NT2/D1 (cell line): ENCODE data around the gene TCF4.

Experiments used
- DNase-seq: peaks from one replicate; pipeline ENCODE4 v3.0.0-alpha.2; 2011; ENCODE audit warnings: low read depth, low spot score
- H3K27me3 ChIP-seq: 2 replicates; pipeline ENCODE4 v1.6.0; 2011; ENCODE audit warnings: mild to moderate bottlenecking; ENCODE audit not compliant: insufficient read length, insufficient read depth
- H3K36me3 ChIP-seq: 2 replicates; pipeline ENCODE4 v1.6.1; 2011; ENCODE audit warnings: mild to moderate bottlenecking, low read length, mixed read lengths; ENCODE audit not compliant: insufficient read depth, insufficient read length
- H3K4me1 ChIP-seq: 2 replicates; pipeline ENCODE4 v1.5.1; 2011; ENCODE audit not compliant: insufficient read depth, insufficient read length
- H3K4me3 ChIP-seq: 2 replicates; pipeline ENCODE4 v1.5.1; 2011; ENCODE audit warnings: low read depth; ENCODE audit not compliant: insufficient read length
- H3K9ac ChIP-seq: 2 replicates; pipeline ENCODE4 v1.6.0; 2011; ENCODE audit warnings: low read depth; ENCODE audit not compliant: insufficient read length
- H3K9me3 ChIP-seq: 2 replicates; pipeline ENCODE4 v1.5.1; 2011; ENCODE audit warnings: mild to moderate bottlenecking, low read length; ENCODE audit not compliant: insufficient read depth
- SUZ12 ChIP-seq: IDR thresholded peaks from 2 replicates; pipeline ENCODE4 v1.6.1; 2011; ENCODE audit not compliant: insufficient read length, insufficient read depth; ENCODE audit errors: extremely low read depth
- YY1 ChIP-seq: IDR thresholded peaks from 2 replicates; pipeline ENCODE4 v1.6.1; 2011; ENCODE audit not compliant: insufficient read length, insufficient read depth
- ZNF274 ChIP-seq: IDR thresholded peaks from 2 replicates; pipeline ENCODE4 v1.6.1; 2011; ENCODE audit warnings: mild to moderate bottlenecking, low read depth, low read length

TCF4 gene

GRCh38 chr18:55501982-55502710 lies 85.8 kb downstream of the TCF4 start:
- no peak overlapping the region for H3K4me3 ChIP-seq
- H3K36me3 ChIP-seq, result no peaks in the 10 kb centered on the region
- no peaks in the 10 kb centered on the region for H3K9me3 ChIP-seq
- H3K27me3 ChIP-seq, result no peaks in the 10 kb centered on the region
- no peak for DNase-seq
- no peaks in the 10 kb centered on the region for H3K4me1 ChIP-seq
- H3K9ac ChIP-seq, result no peak overlapping the region
- TF ChIP-seq ZNF274, result no peak
- TF ChIP-seq SUZ12, result no peak
- TF ChIP-seq YY1, result no peak

DNA sequence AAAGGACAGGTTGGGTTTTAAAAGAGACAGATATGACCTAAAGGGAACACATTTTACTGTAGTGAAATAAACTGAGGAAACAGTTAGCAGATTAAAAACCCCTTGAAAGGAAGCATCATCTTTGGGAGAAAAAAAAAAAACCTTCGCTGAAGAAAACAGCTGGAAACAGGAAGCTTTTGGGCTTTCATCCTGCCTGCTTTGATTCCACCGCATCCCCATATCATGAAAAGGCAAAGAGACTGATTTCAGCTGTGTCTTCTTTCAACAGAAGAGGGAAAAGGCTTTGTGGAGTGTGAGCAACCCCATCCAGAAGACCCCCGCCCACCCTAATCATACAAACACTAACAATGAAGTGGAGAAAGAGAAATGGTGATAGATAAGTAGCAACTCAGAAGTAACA lies 86.4 kb downstream of the TCF4 start:
- Histone ChIP-seq H3K27me3 (no peaks in the 10 kb centered on the region), H3K36me3 (no peaks in the 10 kb centered on the region), H3K4me1 (no peaks in the 10 kb centered on the region), H3K9me3 (no peaks in the 10 kb centered on the region), H3K9ac (no peak overlapping the region), H3K4me3 (no peak overlapping the region)
- DNase-seq, result no peak
- TF ChIP-seq SUZ12 (no peak), YY1 (no peak), ZNF274 (no peak)

- no peaks in the 10 kb centered on the region for H3K27me3 ChIP-seq
- H3K9ac ChIP-seq, result no peak overlapping the region
- H3K4me3 ChIP-seq, result no peak overlapping the region
- TF ChIP-seq YY1 (no peak), ZNF274 (no peak), SUZ12 (no peak)
- H3K4me1 ChIP-seq, result no peaks in the 10 kb centered on the region
- DNase-seq, result no peak
- H3K9me3 ChIP-seq, result no peaks in the 10 kb centered on the region
- H3K36me3 ChIP-seq, result no peaks in the 10 kb centered on the region
Measured at GRCh38 chr18:55500316-55501086, 87.5 kb downstream of the TCF4 start.

DNA sequence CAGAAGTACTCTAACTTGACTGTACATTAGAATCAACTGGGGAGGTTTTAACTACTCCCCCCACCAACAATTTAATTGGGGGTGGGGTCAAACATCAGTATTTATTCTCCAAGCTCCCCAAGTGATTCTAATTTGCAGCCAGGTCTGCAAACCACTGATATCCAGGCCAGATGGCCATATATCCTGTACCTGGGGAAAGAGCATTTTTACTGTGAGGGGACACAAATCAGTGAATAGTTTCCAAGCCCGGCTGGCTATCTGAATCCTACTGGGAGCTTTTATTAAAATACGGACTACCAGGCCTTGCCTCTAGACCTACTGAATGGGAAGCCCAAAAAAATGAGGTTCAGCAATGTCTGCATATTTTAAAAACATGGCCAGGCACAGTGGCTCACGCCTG lies 88.5 kb downstream of the TCF4 start:
- H3K36me3 ChIP-seq, result no peaks in the 10 kb centered on the region
- no peaks in the 10 kb centered on the region for H3K27me3 ChIP-seq
- DNase-seq, result no peak
- H3K4me1 ChIP-seq, result no peaks in the 10 kb centered on the region
- TF ChIP-seq YY1 (no peak), ZNF274 (no peak), SUZ12 (no peak)
- no peak overlapping the region for H3K4me3 ChIP-seq
- H3K9me3 ChIP-seq, result no peaks in the 10 kb centered on the region
- H3K9ac ChIP-seq, result no peak overlapping the region

GRCh38 chr18:55497825-55498403 lies 90.1 kb downstream of the TCF4 start:
- Histone ChIP-seq H3K9me3 (no peaks in the 10 kb centered on the region), H3K36me3 (no peaks in the 10 kb centered on the region), H3K4me3 (no peak overlapping the region), H3K27me3 (no peaks in the 10 kb centered on the region), H3K4me1 (no peaks in the 10 kb centered on the region), H3K9ac (no peak overlapping the region)
- no peak for DNase-seq
- TF ChIP-seq ZNF274 (no peak), YY1 (no peak), SUZ12 (no peak)

GRCh38 chr18:55494899-55495298 lies 93.1 kb downstream of the TCF4 start:
- Histone ChIP-seq H3K4me3 (no peak overlapping the region), H3K36me3 (no peaks in the 10 kb centered on the region), H3K4me1 (no peaks in the 10 kb centered on the region), H3K27me3 (no peaks in the 10 kb centered on the region), H3K9ac (no peak overlapping the region), H3K9me3 (no peaks in the 10 kb centered on the region)
- TF ChIP-seq SUZ12 (no peak), YY1 (no peak), ZNF274 (no peak)
- no peak for DNase-seq

DNA sequence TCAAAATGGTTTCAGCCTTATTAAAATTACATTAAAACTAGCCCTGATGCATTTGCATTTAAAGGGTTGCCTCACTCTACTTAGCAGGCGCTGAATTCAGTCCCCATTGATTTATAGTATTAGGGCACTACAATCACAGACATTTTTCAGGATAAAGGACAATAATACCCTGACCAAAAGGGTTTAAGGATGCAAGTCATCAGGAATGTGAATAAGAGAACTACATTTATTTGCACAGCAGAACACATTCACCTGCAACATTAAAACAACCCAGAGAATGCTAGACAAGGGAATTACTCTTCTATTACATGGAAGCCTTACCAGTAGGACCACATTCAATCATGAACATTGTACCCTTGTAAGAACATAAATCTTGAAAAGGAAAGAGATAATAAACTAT lies 93.6 kb downstream of the TCF4 start:
- Histone ChIP-seq H3K27me3 (no peaks in the 10 kb centered on the region), H3K4me1 (no peaks in the 10 kb centered on the region), H3K9ac (no peak overlapping the region), H3K36me3 (no peaks in the 10 kb centered on the region), H3K4me3 (no peak overlapping the region), H3K9me3 (no peaks in the 10 kb centered on the region)
- TF ChIP-seq SUZ12 (no peak), YY1 (no peak), ZNF274 (no peak)
- DNase-seq, result no peak
